Endothelial cell of umbilical vein (primary cell): ENCODE results near the gene CETP. TPM values are rescaled to one million over a fixed set of nuclear protein-coding genes. Genes with fewer than 3 reads are reported as not detected.

ENCODE experiments used
- BruUV-seq: library from RNA; stranded (reverse); fragments of 400-500 nt; replicated peaks from 2 replicates; lab custom pipeline; 2021; lab: Mats Ljungman, UMichigan
- CTCF ChIA-PET: fragments of 300-600, 350-600 bp; sonication (Branson Sonifier 250); formaldehyde crosslinking; loops from one replicate; lab custom pipeline; 2021; ENCODE audit warnings: antibody characterized with exemption, inconsistent platforms; lab: Charles Lee
- POLR2A ChIA-PET: fragments of 300-600, 350-600 bp; sonication (Branson Sonifier 250); formaldehyde crosslinking; loops from one replicate; lab custom pipeline; 2021; ENCODE audit warnings: antibody characterized with exemption, inconsistent platforms; lab: Charles Lee
- DNase-seq: peaks from one replicate; pipeline ENCODE4 v3.0.0-alpha.2; 2011; ENCODE audit warnings: low read depth, low spot score
- FAIRE-seq: peaks from 2 replicates; lab custom pipeline; 2011; peaks lifted over from hg19 to GRCh38; lab: Jason Lieb, UNC
- H2AFZ ChIP-seq: 2 replicates; pipeline ENCODE4 v1.6.0; 2012; ENCODE audit warnings: low read depth, low read length, control low read depth, inconsistent platforms
- H3K27ac ChIP-seq: 2 replicates; pipeline ENCODE4 v1.5.1; 2011; ENCODE audit warnings: low read depth, mild to moderate bottlenecking, control low read depth, low read length, moderate library complexity; ENCODE audit not compliant: insufficient read depth
- H3K27me3 ChIP-seq, 2 experiments: 2 replicates each; pipeline versions ENCODE4 v1.6.0 to v1.6.1; 2011; ENCODE audit warnings: low read length in 2 of 2, mixed read lengths in 1 of 2; ENCODE audit not compliant: control insufficient read depth in 2 of 2, insufficient read depth in 2 of 2
- H3K36me3 ChIP-seq, 2 experiments: 2 replicates in 1 of 2; 3 replicates in 1 of 2; pipeline ENCODE4 v1.5.1; 2011; ENCODE audit warnings: low read length in 2 of 2, mild to moderate bottlenecking in 1 of 2, moderate library complexity in 1 of 2; ENCODE audit not compliant: control insufficient read depth in 2 of 2, insufficient read depth in 2 of 2; ENCODE audit errors: extremely low read depth in 1 of 2
- H3K4me1 ChIP-seq: 3 replicates; pipeline ENCODE4 v1.5.1; 2011; ENCODE audit warnings: mild to moderate bottlenecking, low read length; ENCODE audit not compliant: control insufficient read depth, insufficient read depth; ENCODE audit errors: extremely low read depth
- H3K4me2 ChIP-seq: 2 replicates; pipeline ENCODE4 v1.6.1; 2011; ENCODE audit warnings: low read length, control low read depth, mixed read lengths; ENCODE audit not compliant: insufficient read depth
- H3K4me3 ChIP-seq, 3 experiments: fragments of 200-600 bp in 1 of 3; sonication (generic), shearing (Covaris generic) in 1 of 3; replicated peaks in 1 of 3; 2 replicates each; pipeline ENCODE4 v1.5.1; 2011 to 2016; ENCODE audit warnings: control low read depth in 3 of 3, low read length in 3 of 3, mild to moderate bottlenecking in 2 of 3, inconsistent platforms in 1 of 3, low read depth in 1 of 3, moderate library complexity in 1 of 3; ENCODE audit not compliant: insufficient read depth in 1 of 3
- H3K79me2 ChIP-seq: 2 replicates; pipeline ENCODE4 v1.6.0; 2012; ENCODE audit warnings: low read length, inconsistent platforms; ENCODE audit not compliant: control insufficient read depth, insufficient read depth
- H3K9ac ChIP-seq: replicated peaks from 2 replicates; pipeline ENCODE3; 2011; ENCODE audit warnings: low read length, control low read depth; ENCODE audit not compliant: insufficient read depth; ENCODE audit errors: extremely low read depth
- H3K9me1 ChIP-seq: replicated peaks from 3 replicates; pipeline ENCODE4 v1.6.0; 2011; ENCODE audit warnings: mild to moderate bottlenecking, low read length; ENCODE audit not compliant: control insufficient read depth, insufficient read depth; ENCODE audit errors: extremely low read depth
- H3K9me3 ChIP-seq: replicated peaks from 2 replicates; pipeline ENCODE4 v1.5.1; 2012; ENCODE audit warnings: low read length, inconsistent platforms; ENCODE audit not compliant: control insufficient read depth, insufficient read depth
- H4K20me1 ChIP-seq: replicated peaks from 2 replicates; pipeline ENCODE3; 2011; ENCODE audit warnings: mild to moderate bottlenecking, low read length; ENCODE audit not compliant: control insufficient read depth, insufficient read depth; ENCODE audit errors: extremely low read depth
- CTCF ChIP-seq, 2 donors: IDR thresholded peaks; 1 replicate in 1 of 2; 2 replicates in 1 of 2; pipeline ENCODE4 v1.5.1; 2011; ENCODE audit warnings: low read length in 2 of 2, mild to moderate bottlenecking in 2 of 2, moderate library complexity in 2 of 2, control low read depth in 1 of 2, inconsistent platforms in 1 of 2, low read depth in 1 of 2; ENCODE audit not compliant: insufficient read depth in 1 of 2; ENCODE audit errors: extremely low read depth in 1 of 2
- EZH2 ChIP-seq: IDR thresholded peaks from 2 replicates; pipeline ENCODE4 v1.6.1; 2012; ENCODE audit warnings: borderline replicate concordance, low read depth, mild to moderate bottlenecking, moderate library complexity, low read length, inconsistent platforms; ENCODE audit not compliant: severe bottlenecking
- FOS ChIP-seq: IDR thresholded peaks from 2 replicates; pipeline ENCODE4 v1.6.1; 2011; ENCODE audit warnings: mild to moderate bottlenecking, low read length, moderate library complexity, borderline replicate concordance; ENCODE audit not compliant: insufficient read depth
- GATA2 ChIP-seq: IDR thresholded peaks from 2 replicates; pipeline ENCODE4 v1.7.0; 2011; ENCODE audit warnings: low read depth, mild to moderate bottlenecking, moderate library complexity, mixed read lengths, low read length; ENCODE audit not compliant: insufficient read length, insufficient read depth
- JUN ChIP-seq: IDR thresholded peaks from 2 replicates; pipeline ENCODE4 v1.6.1; 2011; ENCODE audit warnings: borderline replicate concordance, low read depth; ENCODE audit not compliant: insufficient read length, insufficient read depth
- MAX ChIP-seq: IDR thresholded peaks from 2 replicates; pipeline ENCODE4 v1.6.1; 2011; ENCODE audit not compliant: insufficient read depth, insufficient read length
- MYC ChIP-seq: IDR thresholded peaks from one replicate; pipeline ENCODE4 v1.6.1; 2011; ENCODE audit warnings: mild to moderate bottlenecking, low read depth, low read length
- POLR2A ChIP-seq: IDR thresholded peaks from 2 replicates; pipeline ENCODE4 v1.6.1; 2012; ENCODE audit warnings: low read depth, mild to moderate bottlenecking, control low read depth, low read length
- POLR2AphosphoS5 ChIP-seq: IDR thresholded peaks from 2 replicates; pipeline ENCODE4 v1.6.1; 2012; ENCODE audit warnings: low read depth, mild to moderate bottlenecking, control low read depth, low read length, moderate library complexity; ENCODE audit not compliant: insufficient read depth
- dilution Hi-C: fragments of 300-500 bp; cut with MboI; formaldehyde crosslinking; loops from one replicate; pipeline ENCODE4 v1.15.0; 2019; ENCODE audit warnings: low sequenced_read_pairs; ENCODE audit not compliant: extremely low pct_ligation_motif_present
- intact Hi-C: fragments of 100-400 bp; cut with micrococcal nuclease; formaldehyde crosslinking; loops from one replicate; pipeline ENCODE4 v1.10.0; 2022
- polyA plus RNA-seq, 4 experiments: library from polyadenylated mRNA; depleted of rRNA in 3 of 4; stranded (reverse) in 3 of 4; unstranded in 1 of 4; fragments of >200 nt; gene quantifications; 2 replicates each; pipeline versions ENCODE4 v1.2.1 to v1.2.3, GENCODE V29; 2011 to 2012; ENCODE audit warnings: missing spikeins in 1 of 4
- total RNA-seq: library from RNA; stranded (reverse); gene quantifications from 2 replicates; pipeline ENCODE4 v1.2.3, GENCODE V29; 2021

The CETP gene
- total and polyA plus RNA-seq, 2 donors (not counting 3 experiments of a cell fraction or from before 2014, with no cell fraction given): 2.2 to 2.8 TPM

GRCh38 chr16:56931892-56932720, 29.6 kb upstream of the CETP start, which contains the start of gene HERPUD1:
HERPUD1 (plus strand) TSS chr16:56932142; CDS start chr16:56932245, 103 bp downstream.
- CTCF ChIA-PET: interaction anchor here (0.5 to 2.4 kb wide), 6 partner anchors 9 to 149 kb away, joined by 3 to 18 read pairs (median 4); no protein-coding TSS in a partner anchor
- Histone ChIP-seq H3K9me3 (no peaks in the 10 kb centered on the region), H3K4me2 (peak within 1 kb of the TSS; percentile 96), H4K20me1 (peaks cover 19% of the 10 kb centered on the region), H3K4me1 (peaks cover 26% of the 10 kb centered on the region), H3K27ac (peak within 1 kb of the TSS; percentile 80), H3K9ac (peak within 1 kb of the TSS; percentile 94), H3K36me3 (peaks cover 7 to 17% of the 10 kb centered on the region in 2 experiments), H3K27me3 (no peaks in the 10 kb centered on the region), H2AFZ (peak within 1 kb of the TSS; percentile 28), H3K9me1 (no peaks in the 10 kb centered on the region), H3K79me2 (peaks cover 45% of the 10 kb centered on the region), H3K4me3 (peak within 1 kb of the TSS; percentile 66 to 94 (median 85))
- POLR2A ChIA-PET: interaction anchor here (0.8 to 1.5 kb wide), 4 partner anchors 12 to 81 kb away, joined by 3 to 7 read pairs (median 3); no protein-coding TSS in a partner anchor
- dilution Hi-C loops (no loop called here), intact Hi-C loops (loop anchor here (1.0 kb wide), 3 partner anchors 17 to 137 kb away; no protein-coding TSS in a partner anchor)
- TF ChIP-seq MYC (peak; percentile 92), JUN (no peak), EZH2 (no peak), POLR2AphosphoS5 (peak; percentile 99), FOS (no peak), POLR2A (peak; percentile 99), MAX (peak; percentile 96), CTCF (IDR thresholded peaks at IDR 0.05; ENCODE audit: extremely low read depth in 1 of 2, insufficient read depth in 1 of 2, low read depth in 1 of 2, low read length in 2 of 2) (no peak), GATA2 (no peak)
- peak; percentile 89 for FAIRE-seq
- peak; percentile 98 for DNase-seq
- TSS peak; percentile 22 for BruUV-seq
